ENCODE data around the gene MGA. TPM values are rescaled to one million over a fixed set of nuclear protein-coding genes. Genes with fewer than 3 reads are reported as not detected.

The MGA gene
- total and polyA plus RNA-seq, 2 donors (not counting 3 experiments of a cell fraction or from before 2014, with no cell fraction given) = 4.1 to 36.5 TPM

- CTCF ChIA-PET = no interaction called here
- Histone ChIP-seq H3K4me2 (ENCODE audit: insufficient read depth, low read length) (peak overlapping the region; percentile 56), H3K4me3 (replicated peaks in 1 of 3; ENCODE audit: insufficient read depth in 1 of 3, low read depth in 1 of 3, low read length in 3 of 3) (no peak overlapping the region)
Observed at GRCh38 chr15:41666353-41666920, 6.2 kb downstream of the MGA start.

GRCh38 chr15:41669701-41670100, 9.5 kb downstream of the MGA start:
- Histone ChIP-seq H2AFZ (ENCODE audit: low read depth, low read length) (no peak overlapping the region), H3K4me1 (ENCODE audit: control insufficient read depth, extremely low read depth, insufficient read depth, low read length) (peaks cover 11% of the 10 kb centered on the region), H3K27ac (ENCODE audit: insufficient read depth, low read depth, low read length) (no peak overlapping the region), H4K20me1 (replicated peaks; ENCODE audit: control insufficient read depth, extremely low read depth, insufficient read depth, low read length) (no peaks in the 10 kb centered on the region), H3K27me3 (ENCODE audit: control insufficient read depth in 2 of 2, insufficient read depth in 2 of 2, low read length in 2 of 2) (no peaks in the 10 kb centered on the region), H3K9me1 (replicated peaks; ENCODE audit: control insufficient read depth, extremely low read depth, insufficient read depth, low read length) (no peaks in the 10 kb centered on the region), H3K9me3 (replicated peaks; ENCODE audit: control insufficient read depth, insufficient read depth, low read length) (no peaks in the 10 kb centered on the region), H3K9ac (replicated peaks; ENCODE audit: extremely low read depth, insufficient read depth, low read length) (no peak overlapping the region), H3K4me2 (ENCODE audit: insufficient read depth, low read length) (no peak overlapping the region), H3K4me3 (replicated peaks in 1 of 3; ENCODE audit: insufficient read depth in 1 of 3, low read depth in 1 of 3, low read length in 3 of 3) (no peak overlapping the region), H3K36me3 (ENCODE audit: control insufficient read depth in 2 of 2, extremely low read depth in 1 of 2, insufficient read depth in 2 of 2, low read length in 2 of 2) (no peaks in the 10 kb centered on the region), H3K79me2 (ENCODE audit: control insufficient read depth, insufficient read depth, low read length) (peaks cover 82% of the 10 kb centered on the region)
- dilution Hi-C loops (cut with MboI; ENCODE audit: extremely low pct_ligation_motif_present, low sequenced_read_pairs) = no loop called here
- TF ChIP-seq MAX (IDR thresholded peaks at IDR 0.05; ENCODE audit: insufficient read depth, insufficient read length) (no peak), GATA2 (IDR thresholded peaks at IDR 0.05; ENCODE audit: insufficient read depth, insufficient read length, low read depth, low read length) (no peak), POLR2A (IDR thresholded peaks at IDR 0.05; ENCODE audit: low read depth, low read length) (no peak), MYC (IDR thresholded peaks at IDR 0.05; ENCODE audit: low read depth, low read length) (no peak), JUN (IDR thresholded peaks at IDR 0.05; ENCODE audit: borderline replicate concordance, insufficient read depth, insufficient read length, low read depth) (no peak), POLR2AphosphoS5 (IDR thresholded peaks at IDR 0.05; ENCODE audit: insufficient read depth, low read depth, low read length) (no peak), CTCF (IDR thresholded peaks at IDR 0.05; ENCODE audit: extremely low read depth in 1 of 2, insufficient read depth in 1 of 2, low read depth in 1 of 2, low read length in 2 of 2) (no peak), EZH2 (IDR thresholded peaks at IDR 0.05; ENCODE audit: borderline replicate concordance, low read depth, low read length, severe bottlenecking) (no peak), FOS (IDR thresholded peaks at IDR 0.05; ENCODE audit: borderline replicate concordance, insufficient read depth, low read length) (no peak)
- no TSS peak for BruUV-seq (replicated peaks)
- POLR2A ChIA-PET = no interaction called here
- DNase-seq (ENCODE audit: low read depth, low spot score) (no peak), FAIRE-seq (no peak)
- intact Hi-C loops (cut with micrococcal nuclease) = no loop called here
- CTCF ChIA-PET = interaction anchor here (1.6 kb wide), 1 partner anchor 26 kb away, joined by 3 read pairs; no protein-coding TSS in a partner anchor

More at GRCh38 chr15:41666353-41666920, 6.2 kb downstream of the MGA start:
- POLR2A ChIA-PET = no interaction called here
- Histone ChIP-seq H3K4me1 (ENCODE audit: control insufficient read depth, extremely low read depth, insufficient read depth, low read length) (peaks cover 23% of the 10 kb centered on the region), H3K9ac (replicated peaks; ENCODE audit: extremely low read depth, insufficient read depth, low read length) (no peak overlapping the region), H3K9me1 (replicated peaks; ENCODE audit: control insufficient read depth, extremely low read depth, insufficient read depth, low read length) (no peaks in the 10 kb centered on the region), H3K27me3 (ENCODE audit: control insufficient read depth in 2 of 2, insufficient read depth in 2 of 2, low read length in 2 of 2) (no peaks in the 10 kb centered on the region), H3K79me2 (ENCODE audit: control insufficient read depth, insufficient read depth, low read length) (peaks cover 84% of the 10 kb centered on the region), H4K20me1 (replicated peaks; ENCODE audit: control insufficient read depth, extremely low read depth, insufficient read depth, low read length) (peaks cover 4% of the 10 kb centered on the region), H2AFZ (ENCODE audit: low read depth, low read length) (no peak overlapping the region), H3K36me3 (ENCODE audit: control insufficient read depth in 2 of 2, extremely low read depth in 1 of 2, insufficient read depth in 2 of 2, low read length in 2 of 2) (no peaks in the 10 kb centered on the region), H3K9me3 (replicated peaks; ENCODE audit: control insufficient read depth, insufficient read depth, low read length) (no peaks in the 10 kb centered on the region), H3K27ac (ENCODE audit: insufficient read depth, low read depth, low read length) (no peak overlapping the region)
- DNase-seq (ENCODE audit: low read depth, low spot score) (peak; percentile 45), FAIRE-seq (peak; percentile 62)
- dilution Hi-C loops (cut with MboI; ENCODE audit: extremely low pct_ligation_motif_present, low sequenced_read_pairs) = no loop called here
- BruUV-seq (replicated peaks) = no TSS peak
- intact Hi-C loops (cut with micrococcal nuclease) = no loop called here
- TF ChIP-seq JUN (IDR thresholded peaks at IDR 0.05; ENCODE audit: borderline replicate concordance, insufficient read depth, insufficient read length, low read depth) (peak; percentile 27), FOS (IDR thresholded peaks at IDR 0.05; ENCODE audit: borderline replicate concordance, insufficient read depth, low read length) (peak; percentile 39), POLR2AphosphoS5 (IDR thresholded peaks at IDR 0.05; ENCODE audit: insufficient read depth, low read depth, low read length) (no peak)

Measured in endothelial cell of umbilical vein (primary cell).